OCI-LY3 (cell line): ENCODE data around the gene SPACA6.

Source experiments
- H2AFZ ChIP-seq: fragments of 200-600, 300-600 bp; shearing (Covaris generic); 2 replicates; pipeline ENCODE4 v1.6.0; 2014; ENCODE audit warnings: antibody characterized with exemption, low read depth, low read length
- H3K27ac ChIP-seq: fragments of 200-600, 300-600 bp; sonication (generic); 2 replicates; pipeline ENCODE4 v1.5.1; 2014; ENCODE audit warnings: mild to moderate bottlenecking, low read length, moderate library complexity, mixed read lengths
- H3K27me3 ChIP-seq: fragments of 200-600, 300-600 bp; sonication (generic); 2 replicates; pipeline ENCODE4 v1.6.1; 2014; ENCODE audit warnings: low read depth, low read length, mixed read lengths
- H3K36me3 ChIP-seq: fragments of 200-600, 300-600 bp; sonication (generic); replicated peaks from 2 replicates; pipeline ENCODE3; 2014; ENCODE audit warnings: low read depth, low read length, mixed read lengths
- H3K4me1 ChIP-seq: fragments of 300-600, 200-600 bp; sonication (generic); 2 replicates; pipeline ENCODE4 v1.6.1; 2014; ENCODE audit warnings: low read length, mixed read lengths
- H3K4me2 ChIP-seq: fragments of 200-600, 300-600 bp; sonication (generic); 2 replicates; pipeline ENCODE4 v1.6.1; 2014; ENCODE audit warnings: low read length, mixed read lengths
- H3K4me3 ChIP-seq: fragments of 300-600, 200-600 bp; sonication (generic); 2 replicates; pipeline ENCODE4 v1.5.1; 2014; ENCODE audit warnings: antibody characterized with exemption, mild to moderate bottlenecking, low read length, moderate library complexity
- H3K79me2 ChIP-seq: fragments of 300-600, 200-600 bp; shearing (Covaris generic); 2 replicates; pipeline ENCODE4 v1.6.1; 2014; ENCODE audit warnings: mild to moderate bottlenecking, low read length, mixed read lengths
- H3K9ac ChIP-seq: fragments of 300-600, 200-600 bp; shearing (Covaris generic); 2 replicates; pipeline ENCODE4 v1.6.0; 2014; ENCODE audit warnings: mild to moderate bottlenecking, low read length, moderate library complexity
- H3K9me3 ChIP-seq: fragments of 200-600, 300-600 bp; shearing (Covaris generic); 2 replicates; pipeline ENCODE4 v1.6.1; 2014; ENCODE audit warnings: low read length, mixed read lengths; ENCODE audit not compliant: insufficient read depth
- H4K20me1 ChIP-seq: fragments of 200-600, 300-600 bp; sonication (generic); 2 replicates; pipeline ENCODE4 v1.6.1; 2016; ENCODE audit warnings: low read length, mixed read lengths; ENCODE audit not compliant: insufficient read depth
- CTCF ChIP-seq: fragments of 200-600, 300-600 bp; sonication (generic); IDR thresholded peaks from 2 replicates; pipeline ENCODE4 v1.5.1; 2014; ENCODE audit warnings: antibody characterized with exemption, low read length, low read depth
- EZH2phosphoT487 ChIP-seq: fragments of 200-600 bp; shearing (Covaris generic); IDR thresholded peaks from 2 replicates; pipeline ENCODE4 v1.6.1; 2018; ENCODE audit warnings: antibody characterized with exemption, mixed run types, low read depth

Gene SPACA6

DNA sequence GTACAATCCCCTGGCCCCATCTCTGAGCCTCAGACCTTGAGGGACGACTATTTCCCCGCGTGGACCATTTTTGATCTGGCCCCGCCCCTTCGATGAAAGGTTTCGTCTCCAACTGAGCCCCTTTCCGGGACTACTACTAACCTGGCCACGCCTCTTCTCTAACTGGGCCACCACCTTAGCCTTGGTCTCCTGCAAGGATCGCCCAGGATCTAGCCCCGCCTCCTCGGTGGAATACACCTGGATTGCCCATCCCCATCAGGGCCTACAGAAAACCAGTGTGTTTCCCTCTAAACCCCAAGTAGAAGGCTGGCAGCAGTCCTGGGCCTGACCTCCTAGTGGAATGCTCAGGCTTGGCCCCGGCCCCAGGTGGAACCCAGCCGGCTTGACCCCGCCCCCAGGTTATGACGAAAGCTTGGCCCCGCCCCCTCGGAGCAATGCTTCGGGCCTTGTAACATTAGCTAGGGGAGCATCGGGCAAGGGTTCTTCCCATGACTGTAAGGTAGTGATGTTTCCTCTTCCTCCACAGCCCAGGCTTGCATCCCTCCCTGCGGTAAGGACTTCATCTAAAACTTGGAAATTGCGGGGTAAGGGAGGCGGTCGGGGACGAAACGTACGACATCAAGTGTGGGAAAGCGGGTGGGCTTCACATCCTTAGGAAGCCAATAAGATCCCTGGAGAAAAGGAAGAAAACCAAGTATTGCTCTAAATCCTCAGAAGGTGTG is 9.1 kb downstream of the SPACA6 start:
- H3K36me3 ChIP-seq = peaks cover 12% of the 10 kb centered on the region
- no peaks in the 10 kb centered on the region for H3K9me3 ChIP-seq
- no peak for TF ChIP-seq CTCF
- no peak for TF ChIP-seq EZH2phosphoT487
- H3K27ac ChIP-seq = no peak overlapping the region
- no peak overlapping the region for H3K9ac ChIP-seq
- no peak overlapping the region for H2AFZ ChIP-seq
- no peaks in the 10 kb centered on the region for H4K20me1 ChIP-seq
- H3K27me3 ChIP-seq = no peaks in the 10 kb centered on the region
- H3K79me2 ChIP-seq = peaks cover 13% of the 10 kb centered on the region
- H3K4me1 ChIP-seq = peaks cover 8% of the 10 kb centered on the region; the same call in 1 of the 2 replicates
- no peak overlapping the region for H3K4me3 ChIP-seq
- no peak overlapping the region for H3K4me2 ChIP-seq

GRCh38 chr19:51702825-51703574 is 9.9 kb downstream of the SPACA6 start:
- Histone ChIP-seq H3K4me1 (peaks cover 8% of the 10 kb centered on the region; the same call in 1 of the 2 replicates), H3K9ac (0 out of 2 replicates have a peak overlapping the region, but pooled peaks have one; percentile 92), H3K36me3 (peaks cover 15% of the 10 kb centered on the region), H2AFZ (0 out of 2 replicates have a peak overlapping the region, but pooled peaks have one; percentile 75), H3K9me3 (no peaks in the 10 kb centered on the region), H3K4me3 (peak overlapping the region; percentile 87), H3K4me2 (peak overlapping the region; percentile 67), H3K79me2 (peaks cover 13% of the 10 kb centered on the region), H3K27ac (no peak overlapping the region), H3K27me3 (no peaks in the 10 kb centered on the region), H4K20me1 (no peaks in the 10 kb centered on the region)
- TF ChIP-seq EZH2phosphoT487 (no peak), CTCF (no peak)

DNA sequence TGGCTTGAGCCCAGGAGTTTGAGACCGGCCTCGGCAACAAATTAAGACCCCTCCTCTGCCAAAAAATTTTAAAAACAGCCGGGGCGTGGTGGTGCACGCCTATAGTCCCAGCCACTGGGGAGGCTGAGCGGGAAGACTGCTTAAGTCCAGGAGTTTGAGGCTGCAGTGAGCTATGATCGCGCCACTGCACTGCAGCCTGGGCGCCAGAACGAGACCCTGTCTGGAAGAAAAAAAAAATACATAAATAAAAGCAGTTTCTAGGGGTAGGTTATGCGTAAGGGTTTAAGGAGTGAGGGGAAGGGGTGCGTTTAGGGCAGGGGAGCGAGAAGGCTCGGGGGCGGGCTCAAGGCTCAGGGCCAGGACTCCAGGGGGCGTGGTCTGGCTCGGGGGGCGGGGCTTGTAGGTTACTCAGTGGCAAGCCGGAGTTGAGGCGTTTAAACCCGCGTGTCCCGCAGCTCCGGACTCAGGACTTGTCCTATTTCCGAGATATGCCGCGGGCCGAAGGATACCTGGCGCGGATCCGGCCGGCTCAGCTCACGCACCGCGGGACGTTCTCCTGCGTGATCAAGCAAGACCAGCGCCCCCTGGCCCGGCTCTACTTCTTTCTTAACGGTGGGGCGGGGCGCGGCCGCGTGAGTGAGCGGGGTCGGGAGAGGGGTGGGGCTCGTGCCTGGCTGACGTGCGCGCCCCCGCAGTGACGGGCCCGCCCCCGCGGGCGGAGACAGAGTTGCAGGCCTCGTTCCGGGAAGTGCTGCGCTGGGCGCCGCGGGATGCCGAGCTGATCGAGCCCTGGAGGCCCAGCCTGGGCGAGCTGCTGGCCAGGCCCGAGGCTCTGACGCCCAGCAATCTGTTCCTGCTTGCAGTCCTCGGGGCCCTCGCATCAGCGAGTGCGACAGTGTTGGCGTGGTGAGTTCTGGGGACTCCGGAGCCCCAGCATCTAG is 10.7 kb downstream of the SPACA6 start:
- peak overlapping the region; percentile 75 for H2AFZ ChIP-seq
- H3K27me3 ChIP-seq = no peaks in the 10 kb centered on the region
- peak; percentile 60 for TF ChIP-seq CTCF
- TF ChIP-seq EZH2phosphoT487 = no peak
- H3K9ac ChIP-seq = peak overlapping the region; percentile 92
- no peaks in the 10 kb centered on the region for H4K20me1 ChIP-seq
- peaks cover 8% of the 10 kb centered on the region; the same call in 1 of the 2 replicates for H3K4me1 ChIP-seq
- peak overlapping the region; percentile 67 for H3K4me2 ChIP-seq
- H3K36me3 ChIP-seq = peaks cover 15% of the 10 kb centered on the region
- peak overlapping the region; percentile 52 for H3K27ac ChIP-seq
- H3K9me3 ChIP-seq = no peaks in the 10 kb centered on the region
- peaks cover 13% of the 10 kb centered on the region for H3K79me2 ChIP-seq
- H3K4me3 ChIP-seq = peak overlapping the region; percentile 87
